Measurements from ENCODE around the gene MTRF1.
A peak's percentile ranks its signal among the peaks of the same experiment; 100 is the strongest.

MTRF1 gene

DNA sequence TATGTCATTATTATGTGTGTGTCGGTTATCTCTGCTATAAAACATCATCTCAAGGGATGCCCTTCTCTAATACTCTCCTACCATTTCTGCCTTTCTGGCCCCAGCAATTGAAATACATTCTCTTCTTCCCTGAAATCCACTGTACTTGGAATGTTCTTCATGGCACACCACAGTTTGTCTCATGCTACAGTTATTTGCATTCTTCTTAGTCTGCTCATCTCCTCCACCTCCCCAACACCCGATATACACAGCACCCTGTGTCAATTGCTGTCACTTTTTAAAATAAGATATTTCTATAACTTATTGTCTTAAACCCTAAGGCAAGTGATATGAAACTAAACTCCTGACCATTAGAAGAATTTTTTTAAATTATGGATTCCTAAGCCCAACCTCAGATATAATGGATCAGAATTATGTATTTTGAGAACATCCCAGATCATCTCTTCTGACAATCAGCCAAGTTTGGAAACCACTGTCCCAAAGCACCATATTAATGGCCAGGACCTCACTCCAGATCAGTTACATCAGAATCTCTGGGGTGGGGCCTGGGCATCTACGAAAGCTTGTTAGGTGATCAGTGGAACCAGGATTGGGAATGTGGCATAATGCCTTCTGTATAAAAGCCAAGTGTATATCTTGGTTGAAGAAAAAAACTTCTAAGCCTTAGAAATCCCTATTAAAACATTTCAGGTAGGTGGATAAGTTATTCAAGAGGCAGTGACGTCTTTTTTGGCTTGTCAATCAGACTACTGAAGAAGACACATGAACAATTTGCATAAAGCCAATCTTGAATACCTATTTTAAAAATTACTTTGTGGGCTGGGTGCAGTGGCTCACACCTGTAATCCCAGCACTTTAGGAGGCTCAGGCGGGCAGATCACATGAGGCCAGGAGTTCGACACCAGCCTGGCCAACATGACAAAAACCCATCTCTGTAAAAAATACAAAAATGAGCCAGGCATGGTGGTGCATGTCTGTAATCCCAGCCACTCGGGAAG lies 39.0 kb downstream of the MTRF1 start:
- no peak for FAIRE-seq
- peak; percentile 43 for DNase-seq (ENCODE audit: low spot score)

- DNase-seq (ENCODE audit: low spot score) (peak; percentile 23), FAIRE-seq (no peak)
Measured at GRCh38 chr13:41222259-41222852, 41.0 kb downstream of the MTRF1 start.

- DNase-seq (ENCODE audit: low spot score) (no peak), FAIRE-seq (no peak)
Measured at GRCh38 chr13:41220401-41220800, 43.0 kb downstream of the MTRF1 start.

- DNase-seq (ENCODE audit: low spot score) = peak; percentile 25
- FAIRE-seq = no peak
Measured at GRCh38 chr13:41216160-41216559, 47.2 kb downstream of the MTRF1 start.

GRCh38 chr13:41213919-41214318 lies 49.5 kb downstream of the MTRF1 start:
- no peak for DNase-seq (ENCODE audit: low spot score)
- FAIRE-seq = no peak

GRCh38 chr13:41213316-41213715 lies 50.1 kb downstream of the MTRF1 start:
- DNase-seq (ENCODE audit: low spot score) (no peak), FAIRE-seq (no peak)

GRCh38 chr13:41212881-41213280 lies 50.5 kb downstream of the MTRF1 start:
- FAIRE-seq (no peak), DNase-seq (ENCODE audit: low spot score) (no peak)

DNA sequence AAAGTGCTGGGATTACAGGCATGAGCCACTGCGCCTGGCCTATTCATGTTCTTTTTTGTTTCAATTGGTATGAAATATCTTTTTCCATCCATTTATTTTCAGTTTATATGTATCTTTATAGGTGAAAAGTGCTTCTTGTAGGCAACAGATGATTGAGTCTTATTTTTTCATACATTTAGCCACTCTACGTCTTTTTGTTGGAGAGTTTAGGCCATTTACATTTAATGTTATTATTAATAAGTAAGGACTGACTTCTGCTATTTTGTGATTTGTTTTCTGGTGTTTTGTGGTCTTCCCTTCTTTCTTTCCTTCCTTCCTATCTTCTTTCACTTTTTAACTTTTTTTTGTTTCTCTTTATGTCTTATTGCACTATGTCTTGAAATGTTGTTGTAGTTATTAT lies 52.3 kb downstream of the MTRF1 start:
- DNase-seq (ENCODE audit: low spot score) = no peak
- FAIRE-seq = no peak

- no peak for FAIRE-seq
- DNase-seq (ENCODE audit: low spot score) = no peak
Measured at GRCh38 chr13:41206467-41206866, 56.9 kb downstream of the MTRF1 start.

DNA sequence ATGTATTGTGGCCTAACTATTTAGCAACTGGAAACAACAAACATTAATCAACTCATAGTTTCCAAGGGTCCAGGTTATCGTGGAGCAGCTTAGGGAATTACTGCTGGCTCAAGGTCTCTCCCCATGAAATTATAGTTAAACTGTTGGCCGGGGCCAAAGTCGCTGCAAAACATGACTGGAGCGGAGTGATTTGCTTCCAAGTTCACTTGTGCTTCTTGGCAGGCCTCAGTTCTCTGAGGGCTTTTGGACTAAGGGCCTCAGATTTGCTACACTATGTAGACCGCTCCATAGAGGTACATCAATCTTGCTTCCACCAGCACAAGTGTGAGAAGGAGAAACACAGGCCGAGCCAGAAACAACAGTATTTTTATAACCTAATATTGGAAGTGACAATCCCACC lies 59.6 kb downstream of the MTRF1 start:
- FAIRE-seq = no peak
- DNase-seq (ENCODE audit: low spot score) = no peak

- no peak for FAIRE-seq
- DNase-seq (ENCODE audit: low spot score) = no peak
Measured at GRCh38 chr13:41200126-41200525, 63.2 kb downstream of the MTRF1 start.

DNA sequence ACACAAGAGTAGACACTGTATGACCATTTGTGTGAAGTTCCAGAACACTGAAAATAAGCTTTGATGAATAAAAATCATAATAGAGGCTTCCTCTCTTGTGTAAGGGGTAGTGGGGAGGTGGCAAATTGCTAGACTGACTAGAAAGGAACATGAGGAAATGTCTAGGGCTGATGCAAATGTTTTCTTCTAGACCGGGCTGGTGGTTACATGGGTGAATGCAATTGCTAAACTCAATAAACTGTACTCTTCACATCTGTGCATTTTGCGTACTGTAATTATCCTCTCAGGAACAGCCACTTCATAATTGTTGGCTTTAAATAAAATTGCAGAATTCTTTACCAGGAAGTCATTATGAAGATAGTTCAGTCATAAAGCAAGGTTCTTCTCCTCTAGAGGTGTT lies 63.9 kb downstream of the MTRF1 start:
- FAIRE-seq (no peak), DNase-seq (ENCODE audit: low spot score) (no peak)

GRCh38 chr13:41199079-41199478 lies 64.3 kb downstream of the MTRF1 start:
- no peak for DNase-seq (ENCODE audit: low spot score)
- no peak for FAIRE-seq

GRCh38 chr13:41196620-41197019 lies 66.8 kb downstream of the MTRF1 start:
- DNase-seq (ENCODE audit: low spot score) = no peak
- FAIRE-seq = no peak

- DNase-seq (ENCODE audit: low spot score) (no peak), FAIRE-seq (no peak)
Measured at GRCh38 chr13:41196011-41196410, 67.4 kb downstream of the MTRF1 start.

- FAIRE-seq (no peak), DNase-seq (ENCODE audit: low spot score) (peak; percentile 87)
Measured at GRCh38 chr13:41193919-41194824, 69.2 kb downstream of the MTRF1 start, which contains the start of gene KBTBD7. TSS of gene KBTBD7 (minus strand) at chr13:41194569. CDS start at chr13:41194257, 312 bp downstream.

DNA sequence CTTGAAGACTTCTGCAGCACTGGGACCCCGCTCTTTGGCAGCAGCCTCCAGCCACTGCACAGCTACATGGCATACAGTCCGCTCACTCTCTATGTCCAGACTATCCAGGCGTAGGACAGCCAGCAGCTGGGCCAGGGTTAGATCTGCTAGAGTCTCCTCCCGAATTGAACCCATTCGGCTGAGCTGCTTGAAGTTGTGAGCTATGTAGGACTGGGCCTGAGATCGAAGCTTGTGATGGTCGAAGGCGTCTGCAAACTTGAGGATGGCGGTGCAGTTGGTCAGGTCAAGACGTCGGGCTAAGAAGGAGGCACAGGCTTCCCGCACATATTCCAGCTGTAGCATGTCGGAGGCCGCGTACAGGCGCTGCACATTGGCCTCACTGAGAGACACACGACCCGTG lies 69.9 kb downstream of the MTRF1 start:
- FAIRE-seq (no peak), DNase-seq (ENCODE audit: low spot score) (no peak)

DNA sequence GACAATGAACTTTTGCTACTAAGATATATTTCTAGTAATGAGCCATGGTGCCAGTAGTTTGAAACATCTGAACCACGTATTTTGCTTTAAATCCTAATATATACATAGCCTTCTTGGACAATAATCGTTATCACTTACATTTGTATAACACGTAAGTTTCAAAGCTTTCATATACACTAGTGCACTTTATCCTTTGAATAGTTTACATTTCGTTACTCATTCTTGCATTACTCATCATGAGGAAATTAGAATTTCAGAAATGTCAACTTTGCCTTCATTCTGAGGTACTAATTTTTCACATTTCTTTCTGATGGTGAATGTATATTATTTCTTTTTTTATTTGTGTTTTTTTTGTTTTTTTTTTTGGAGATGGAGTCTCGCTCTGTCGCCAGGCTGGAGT lies 74.8 kb downstream of the MTRF1 start:
- DNase-seq (ENCODE audit: low spot score) = no peak
- no peak for FAIRE-seq

DNA sequence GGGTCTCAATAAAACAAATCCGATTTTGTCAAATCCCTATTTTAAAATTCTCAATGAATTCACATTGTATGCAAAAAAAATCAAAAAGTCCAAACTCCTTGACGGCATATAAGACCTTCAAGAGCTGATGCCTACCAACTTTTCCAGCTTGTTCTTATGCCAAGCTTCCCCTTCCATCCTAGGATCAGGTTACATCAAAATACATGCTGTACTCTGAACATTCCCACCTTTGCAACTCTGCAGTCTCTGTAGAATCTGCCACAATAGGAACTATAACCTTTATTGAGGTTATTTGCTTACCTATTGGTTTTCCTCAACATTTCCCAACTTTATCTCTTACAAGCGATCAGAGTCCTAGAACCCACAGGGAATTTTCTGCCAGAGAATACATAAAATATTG lies 76.9 kb downstream of the MTRF1 start:
- no peak for DNase-seq (ENCODE audit: low spot score)
- FAIRE-seq = no peak

- FAIRE-seq = no peak
- DNase-seq (ENCODE audit: low spot score) = no peak
Measured at GRCh38 chr13:41182231-41182630, 81.1 kb downstream of the MTRF1 start.

DNA sequence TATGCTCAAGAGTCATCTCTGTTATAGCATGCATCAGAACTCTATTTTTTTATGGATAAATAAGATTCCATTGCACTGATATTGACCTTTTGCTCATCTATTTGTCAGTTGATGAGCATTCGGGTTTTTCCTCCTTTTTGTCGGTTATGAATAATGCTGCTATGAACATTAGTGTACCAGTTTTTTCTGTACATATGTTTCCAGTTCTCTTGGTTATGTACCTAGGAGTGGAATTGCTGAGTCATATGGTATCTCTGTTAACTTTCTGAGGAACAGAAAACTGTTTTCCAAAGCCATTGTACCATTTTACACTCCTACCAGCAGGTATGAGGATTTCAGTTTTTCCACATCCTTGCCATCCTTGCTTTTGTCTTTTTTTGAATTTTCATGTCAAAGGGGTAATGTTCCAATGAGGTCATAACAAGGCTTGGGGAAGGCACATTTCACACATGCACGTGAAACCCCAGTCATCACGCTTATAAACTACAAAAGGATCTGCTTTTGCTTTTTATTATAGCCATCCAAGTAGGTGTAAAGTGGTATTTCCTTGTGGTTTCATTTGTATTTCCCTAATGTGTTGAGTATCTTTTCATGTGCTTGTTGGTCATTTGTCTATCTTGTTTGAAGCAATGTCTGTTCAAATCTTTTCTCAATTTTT lies 83.7 kb downstream of the MTRF1 start:
- FAIRE-seq = no peak
- no peak for DNase-seq (ENCODE audit: low spot score)
